ENCODE data around the gene COL27A1. TPM values are rescaled to one million over a fixed set of nuclear protein-coding genes. Genes with fewer than 3 reads are reported as not detected.
A peak's percentile ranks its signal among the peaks of the same experiment; 100 is the strongest.

COL27A1 gene
- not detected for polyA plus RNA-seq

- Mint-ChIP-seq H3K36me3 (no peaks in the 10 kb centered on the region), H3K27me3 (ENCODE audit: low read depth in 3 of 3) (peaks cover 15 to 22% (median 21%) of the 10 kb centered on the region in 3 donors), H3K9me3 (peaks cover 0 to 6% (median 0%) of the 10 kb centered on the region in 6 donors), H3K4me1 (peaks cover 12 to 25% of the 10 kb centered on the region in 2 donors), H3K27ac (peak within 1 kb of the TSS in 1 of 6 donors; percentile 21), H3K4me3 (peak within 1 kb of the TSS; percentile 73 to 90 (median 82))
- peak; percentile 51 to 65 (median 59) for DNase-seq
Observed at GRCh38 chr9:114155263-114155994, at the start of gene COL27A1. Gene COL27A1 (plus strand): TSS chr9:114155537. CDS start chr9:114155951, 414 bp downstream.

- DNase-seq, result no peak
- Mint-ChIP-seq H3K9me3 (no peaks in the 10 kb centered on the region), H3K27ac (no peak overlapping the region)
Observed at GRCh38 chr9:114107286-114108001, 47.9 kb upstream of the COL27A1 start.

GRCh38 chr9:114108016-114108833 lies 47.1 kb upstream of the COL27A1 start:
- DNase-seq, result peak in 2 of 3 donors; percentile 9 to 14
- H3K4me1 Mint-ChIP-seq, result no peaks in the 10 kb centered on the region
- peaks cover 2 to 9% (median 5%) of the 10 kb centered on the region in 3 donors for H3K27me3 Mint-ChIP-seq (ENCODE audit: low read depth in 3 of 3)
- H3K27ac Mint-ChIP-seq, result no peak overlapping the region
- H3K36me3 Mint-ChIP-seq, result no peaks in the 10 kb centered on the region
- no peaks in the 10 kb centered on the region for H3K9me3 Mint-ChIP-seq
- H3K4me3 Mint-ChIP-seq, result no peak overlapping the region

More at GRCh38 chr9:114107286-114108001, 47.9 kb upstream of the COL27A1 start:
- no peaks in the 10 kb centered on the region for H3K36me3 Mint-ChIP-seq
- H3K4me1 Mint-ChIP-seq, result no peaks in the 10 kb centered on the region
- H3K27me3 Mint-ChIP-seq (ENCODE audit: low read depth in 3 of 3), result peaks cover 2 to 11% (median 4%) of the 10 kb centered on the region in 3 donors
- no peak overlapping the region for H3K4me3 Mint-ChIP-seq

GRCh38 chr9:114109124-114109523 lies 46.2 kb upstream of the COL27A1 start:
- Mint-ChIP-seq H3K36me3 (no peaks in the 10 kb centered on the region), H3K9me3 (no peaks in the 10 kb centered on the region), H3K4me1 (no peaks in the 10 kb centered on the region), H3K4me3 (no peak overlapping the region), H3K27ac (no peak overlapping the region), H3K27me3 (ENCODE audit: low read depth in 3 of 3) (peaks cover 4 to 6% (median 5%) of the 10 kb centered on the region in 3 donors)
- DNase-seq, result no peak

- Mint-ChIP-seq H3K27me3 (ENCODE audit: low read depth in 3 of 3) (peaks cover 5 to 6% (median 5%) of the 10 kb centered on the region in 3 donors), H3K4me3 (no peak overlapping the region), H3K4me1 (no peaks in the 10 kb centered on the region), H3K9me3 (no peaks in the 10 kb centered on the region), H3K36me3 (no peaks in the 10 kb centered on the region), H3K27ac (no peak overlapping the region)
- DNase-seq, result no peak
Observed at GRCh38 chr9:114110180-114110579, 45.2 kb upstream of the COL27A1 start.

GRCh38 chr9:114112325-114112724 lies 43.0 kb upstream of the COL27A1 start:
- H3K36me3 Mint-ChIP-seq, result no peaks in the 10 kb centered on the region

GRCh38 chr9:114112778-114113584 lies 42.4 kb upstream of the COL27A1 start:
- no peaks in the 10 kb centered on the region for H3K36me3 Mint-ChIP-seq
- no peaks in the 10 kb centered on the region for H3K4me1 Mint-ChIP-seq
- no peak overlapping the region for H3K4me3 Mint-ChIP-seq
- H3K27ac Mint-ChIP-seq, result no peak overlapping the region
- no peak for DNase-seq
- H3K27me3 Mint-ChIP-seq (ENCODE audit: low read depth in 3 of 3), result peaks cover 2 to 6% (median 5%) of the 10 kb centered on the region in 3 donors
- no peaks in the 10 kb centered on the region for H3K9me3 Mint-ChIP-seq

More at GRCh38 chr9:114112325-114112724, 43.0 kb upstream of the COL27A1 start:
- Mint-ChIP-seq H3K27ac (no peak overlapping the region), H3K4me3 (no peak overlapping the region), H3K27me3 (ENCODE audit: low read depth in 3 of 3) (peaks cover 2 to 6% (median 5%) of the 10 kb centered on the region in 3 donors), H3K9me3 (no peaks in the 10 kb centered on the region), H3K4me1 (no peaks in the 10 kb centered on the region)
- DNase-seq, result no peak

GRCh38 chr9:114114364-114114763 lies 41.0 kb upstream of the COL27A1 start:
- no peaks in the 10 kb centered on the region for H3K4me1 Mint-ChIP-seq
- no peaks in the 10 kb centered on the region for H3K36me3 Mint-ChIP-seq
- peaks cover 2 to 9% (median 5%) of the 10 kb centered on the region in 3 donors for H3K27me3 Mint-ChIP-seq (ENCODE audit: low read depth in 3 of 3)
- no peak overlapping the region for H3K27ac Mint-ChIP-seq
- no peak for DNase-seq
- H3K4me3 Mint-ChIP-seq, result no peak overlapping the region
- no peaks in the 10 kb centered on the region for H3K9me3 Mint-ChIP-seq

- Mint-ChIP-seq H3K9me3 (no peaks in the 10 kb centered on the region), H3K4me1 (no peaks in the 10 kb centered on the region), H3K27ac (no peak overlapping the region), H3K27me3 (ENCODE audit: low read depth in 3 of 3) (peaks cover 2 to 9% (median 5%) of the 10 kb centered on the region in 3 donors), H3K36me3 (no peaks in the 10 kb centered on the region), H3K4me3 (no peak overlapping the region)
- DNase-seq, result no peak
Observed at GRCh38 chr9:114115654-114116125, 39.6 kb upstream of the COL27A1 start.

- H3K4me1 Mint-ChIP-seq, result no peaks in the 10 kb centered on the region
- no peak overlapping the region for H3K4me3 Mint-ChIP-seq
- no peak overlapping the region for H3K27ac Mint-ChIP-seq
- peaks cover 2 to 9% (median 5%) of the 10 kb centered on the region in 3 donors for H3K27me3 Mint-ChIP-seq (ENCODE audit: low read depth in 3 of 3)
- no peaks in the 10 kb centered on the region for H3K36me3 Mint-ChIP-seq
- no peak for DNase-seq
- H3K9me3 Mint-ChIP-seq, result no peaks in the 10 kb centered on the region
Observed at GRCh38 chr9:114116126-114116747, 39.1 kb upstream of the COL27A1 start.

GRCh38 chr9:114117614-114117995 lies 37.7 kb upstream of the COL27A1 start:
- no peak overlapping the region for H3K27ac Mint-ChIP-seq
- H3K36me3 Mint-ChIP-seq, result no peaks in the 10 kb centered on the region
- H3K4me1 Mint-ChIP-seq, result no peaks in the 10 kb centered on the region
- no peak for DNase-seq
- no peak overlapping the region for H3K4me3 Mint-ChIP-seq
- H3K9me3 Mint-ChIP-seq, result no peaks in the 10 kb centered on the region
- H3K27me3 Mint-ChIP-seq (ENCODE audit: low read depth in 3 of 3), result peaks cover 2 to 6% (median 3%) of the 10 kb centered on the region in 3 donors

- Mint-ChIP-seq H3K36me3 (no peaks in the 10 kb centered on the region), H3K4me1 (no peaks in the 10 kb centered on the region), H3K27me3 (ENCODE audit: low read depth in 3 of 3) (peaks cover 0 to 3% (median 3%) of the 10 kb centered on the region in 3 donors), H3K9me3 (no peaks in the 10 kb centered on the region), H3K27ac (no peak overlapping the region), H3K4me3 (no peak overlapping the region)
- no peak for DNase-seq
Observed at GRCh38 chr9:114117996-114118830, 37.1 kb upstream of the COL27A1 start.

All from immature natural killer cell (primary cell).